Fibroblast of gingiva (primary cell): ENCODE results near the gene TNIK.
"Not testable (repeated sequence)": the region's sequence is repeated elsewhere in the genome, so short reads cannot be mapped to it uniquely, and the experiment has no call there.

ENCODE experiments used
- DNase-seq: peaks from one replicate; pipeline ENCODE4 v3.0.0-alpha.2; 2011; ENCODE audit warnings: low read depth

TNIK gene

GRCh38 chr3:171446301-171446700, 13.9 kb downstream of the TNIK start:
- no peak for DNase-seq

- DNase-seq: no peak
These were observed 14.5 kb downstream of the TNIK start for GRCh38 chr3:171445620-171446204.

GRCh38 chr3:171444001-171444690, 16.1 kb downstream of the TNIK start:
- DNase-seq: no peak

- DNase-seq: no peak
These were observed 16.8 kb downstream of the TNIK start for GRCh38 chr3:171443211-171443957.

GRCh38 chr3:171442184-171442583, 18.0 kb downstream of the TNIK start:
- DNase-seq: no peak

- DNase-seq: no peak
These were observed 18.8 kb downstream of the TNIK start for GRCh38 chr3:171441381-171441780.

GRCh38 chr3:171439996-171440395, 20.2 kb downstream of the TNIK start:
- DNase-seq: no peak

- DNase-seq: no peak
These were observed 23.0 kb downstream of the TNIK start for GRCh38 chr3:171437115-171437756.

GRCh38 chr3:171436380-171436779, 23.8 kb downstream of the TNIK start:
- no peak for DNase-seq

- no peak for DNase-seq
These were observed 24.4 kb downstream of the TNIK start for GRCh38 chr3:171435757-171436156.

- no peak for DNase-seq
These were observed 25.1 kb downstream of the TNIK start for GRCh38 chr3:171435143-171435542.

- DNase-seq: no peak
These were observed 27.7 kb downstream of the TNIK start for GRCh38 chr3:171432548-171432947.

GRCh38 chr3:171431550-171431949, 28.7 kb downstream of the TNIK start:
- no peak for DNase-seq

GRCh38 chr3:171430530-171430929, 29.7 kb downstream of the TNIK start:
- DNase-seq: no peak

GRCh38 chr3:171429635-171430034, 30.6 kb downstream of the TNIK start:
- no peak for DNase-seq

GRCh38 chr3:171428892-171429291, 31.3 kb downstream of the TNIK start:
- no peak for DNase-seq

GRCh38 chr3:171428321-171428787, 31.9 kb downstream of the TNIK start:
- no peak for DNase-seq

GRCh38 chr3:171427771-171428320, 32.4 kb downstream of the TNIK start:
- no peak for DNase-seq

GRCh38 chr3:171424063-171424462, 36.1 kb downstream of the TNIK start:
- not testable (repeated sequence) for DNase-seq

GRCh38 chr3:171422855-171423254, 37.4 kb downstream of the TNIK start:
- DNase-seq: not testable (repeated sequence)

GRCh38 chr3:171420667-171421066, 39.5 kb downstream of the TNIK start:
- DNase-seq: no peak

- DNase-seq: no peak
These were observed 40.7 kb downstream of the TNIK start for GRCh38 chr3:171419457-171419856.
